ENCODE measurements around the gene DSP. TPM values are rescaled to one million over a fixed set of nuclear protein-coding genes. Genes with fewer than 3 reads are reported as not detected.

Gene DSP
- total and polyA plus RNA-seq, 2 of the 13 experiments (the other 11 are each of a cell fraction or from before 2014, with no cell fraction given) = 89.8 to 117 TPM

DNA sequence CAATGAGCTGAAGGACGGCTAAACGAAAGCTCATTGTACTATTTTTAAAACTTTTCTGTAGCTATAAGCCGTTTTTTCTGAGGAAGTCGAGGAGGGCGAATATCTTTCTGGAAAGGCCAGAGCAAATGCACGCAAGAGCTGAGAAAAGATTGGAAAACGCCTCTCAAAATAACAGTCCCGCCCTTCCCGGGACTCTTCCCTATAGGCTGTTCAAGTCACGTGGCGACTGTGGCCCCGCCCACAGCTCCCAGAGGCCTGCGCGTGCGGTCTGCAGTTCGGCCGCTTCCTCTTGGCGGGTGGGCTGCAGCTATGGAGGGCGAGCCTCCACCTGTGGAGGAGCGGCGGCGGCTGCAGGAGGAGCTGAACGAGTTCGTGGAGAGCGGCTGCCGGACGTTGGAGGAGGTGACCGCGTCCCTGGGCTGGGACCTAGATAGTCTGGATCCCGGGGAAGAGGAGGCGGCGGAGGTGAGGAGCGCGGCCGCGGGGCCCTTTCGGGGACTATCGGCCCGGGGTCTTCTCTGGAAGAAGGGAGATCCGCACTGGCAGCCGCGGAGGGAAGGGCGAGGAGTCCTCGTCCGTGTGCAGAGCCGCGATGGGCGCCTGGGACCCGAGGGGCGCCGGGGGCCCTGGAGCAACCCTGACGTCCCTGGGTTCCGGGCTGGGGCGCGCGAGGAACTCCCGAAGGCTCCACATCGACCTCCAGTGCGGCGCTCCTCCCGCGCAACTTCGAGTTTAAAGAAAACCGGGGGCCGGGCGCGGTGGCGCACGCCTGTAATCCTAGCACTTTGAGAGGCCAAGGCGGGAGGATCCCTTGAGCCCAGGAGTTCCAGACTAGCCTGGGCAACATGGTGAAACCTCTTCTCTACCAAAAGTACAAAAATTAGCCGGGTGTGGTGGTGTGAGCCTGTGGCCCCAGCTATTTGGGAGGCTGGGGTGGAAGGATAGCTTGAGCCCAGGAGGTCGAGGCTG lies 48.8 kb downstream of the DSP start, which contains the start of gene SNRNP48 (continued):
- TF ChIP-seq, protein P1, sequence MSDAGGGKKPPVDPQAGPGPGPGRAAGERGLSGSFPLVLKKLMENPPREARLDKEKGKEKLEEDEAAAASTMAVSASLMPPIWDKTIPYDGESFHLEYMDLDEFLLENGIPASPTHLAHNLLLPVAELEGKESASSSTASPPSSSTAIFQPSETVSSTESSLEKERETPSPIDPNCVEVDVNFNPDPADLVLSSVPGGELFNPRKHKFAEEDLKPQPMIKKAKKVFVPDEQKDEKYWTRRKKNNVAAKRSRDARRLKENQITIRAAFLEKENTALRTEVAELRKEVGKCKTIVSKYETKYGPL (CRISPR knock-in tag; IDR thresholded peaks at IDR 0.05) = no peak; the same call in 1 of the 2 replicates
- TF ChIP-seq SRSF1 (optimal IDR thresholded peaks at IDR 0.05; ENCODE audit: low read depth, low read length) = peak; percentile 80
- no peak for TF ChIP-seq HOXA7 (CRISPR knock-in tag; IDR thresholded peaks at IDR 0.05)
- TF ChIP-seq CC2D1A (CRISPR knock-in tag; IDR thresholded peaks at IDR 0.05) = no peak
- no peak for TF ChIP-seq ZNF879 (CRISPR knock-in tag; IDR thresholded peaks at IDR 0.05)
- TF ChIP-seq ZNF776 (CRISPR knock-in tag; IDR thresholded peaks at IDR 0.05) = peak; percentile 72
- TF ChIP-seq NCOA2 (CRISPR knock-in tag; IDR thresholded peaks at IDR 0.05) = peak; percentile 49
- peak; percentile 58; the same call in 1 of the 2 replicates for TF ChIP-seq ZNF775 (CRISPR knock-in tag; IDR thresholded peaks at IDR 0.05; ENCODE audit: borderline replicate concordance)
- TF ChIP-seq, protein P2, sequence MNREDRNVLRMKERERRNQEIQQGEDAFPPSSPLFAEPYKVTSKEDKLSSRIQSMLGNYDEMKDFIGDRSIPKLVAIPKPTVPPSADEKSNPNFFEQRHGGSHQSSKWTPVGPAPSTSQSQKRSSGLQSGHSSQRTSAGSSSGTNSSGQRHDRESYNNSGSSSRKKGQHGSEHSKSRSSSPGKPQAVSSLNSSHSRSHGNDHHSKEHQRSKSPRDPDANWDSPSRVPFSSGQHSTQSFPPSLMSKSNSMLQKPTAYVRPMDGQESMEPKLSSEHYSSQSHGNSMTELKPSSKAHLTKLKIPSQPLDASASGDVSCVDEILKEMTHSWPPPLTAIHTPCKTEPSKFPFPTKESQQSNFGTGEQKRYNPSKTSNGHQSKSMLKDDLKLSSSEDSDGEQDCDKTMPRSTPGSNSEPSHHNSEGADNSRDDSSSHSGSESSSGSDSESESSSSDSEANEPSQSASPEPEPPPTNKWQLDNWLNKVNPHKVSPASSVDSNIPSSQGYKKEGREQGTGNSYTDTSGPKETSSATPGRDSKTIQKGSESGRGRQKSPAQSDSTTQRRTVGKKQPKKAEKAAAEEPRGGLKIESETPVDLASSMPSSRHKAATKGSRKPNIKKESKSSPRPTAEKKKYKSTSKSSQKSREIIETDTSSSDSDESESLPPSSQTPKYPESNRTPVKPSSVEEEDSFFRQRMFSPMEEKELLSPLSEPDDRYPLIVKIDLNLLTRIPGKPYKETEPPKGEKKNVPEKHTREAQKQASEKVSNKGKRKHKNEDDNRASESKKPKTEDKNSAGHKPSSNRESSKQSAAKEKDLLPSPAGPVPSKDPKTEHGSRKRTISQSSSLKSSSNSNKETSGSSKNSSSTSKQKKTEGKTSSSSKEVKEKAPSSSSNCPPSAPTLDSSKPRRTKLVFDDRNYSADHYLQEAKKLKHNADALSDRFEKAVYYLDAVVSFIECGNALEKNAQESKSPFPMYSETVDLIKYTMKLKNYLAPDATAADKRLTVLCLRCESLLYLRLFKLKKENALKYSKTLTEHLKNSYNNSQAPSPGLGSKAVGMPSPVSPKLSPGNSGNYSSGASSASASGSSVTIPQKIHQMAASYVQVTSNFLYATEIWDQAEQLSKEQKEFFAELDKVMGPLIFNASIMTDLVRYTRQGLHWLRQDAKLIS (CRISPR knock-in tag; IDR thresholded peaks at IDR 0.05) = peak; percentile 61; the same call in 1 of the 2 replicates
- no peak for TF ChIP-seq MAFK (conservative IDR thresholded peaks at IDR 0.05 in 1 of 2, IDR thresholded peaks at IDR 0.05 in 1 of 2; ENCODE audit: low read length in 2 of 2)
- no peak for TF ChIP-seq TBP (CRISPR knock-in tag; IDR thresholded peaks at IDR 0.05)
- peak; percentile 71 for TF ChIP-seq RXRA (CRISPR knock-in tag; IDR thresholded peaks at IDR 0.05)
- TF ChIP-seq, protein P3, sequence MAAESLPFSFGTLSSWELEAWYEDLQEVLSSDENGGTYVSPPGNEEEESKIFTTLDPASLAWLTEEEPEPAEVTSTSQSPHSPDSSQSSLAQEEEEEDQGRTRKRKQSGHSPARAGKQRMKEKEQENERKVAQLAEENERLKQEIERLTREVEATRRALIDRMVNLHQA (CRISPR knock-in tag; IDR thresholded peaks at IDR 0.05) = no peak; the same call in 1 of the 2 replicates
- TF ChIP-seq REL (CRISPR knock-in tag; conservative IDR thresholded peaks at IDR 0.05) = peak; percentile 85; the same call in 1 of the 2 replicates
- TF ChIP-seq, protein P4, sequence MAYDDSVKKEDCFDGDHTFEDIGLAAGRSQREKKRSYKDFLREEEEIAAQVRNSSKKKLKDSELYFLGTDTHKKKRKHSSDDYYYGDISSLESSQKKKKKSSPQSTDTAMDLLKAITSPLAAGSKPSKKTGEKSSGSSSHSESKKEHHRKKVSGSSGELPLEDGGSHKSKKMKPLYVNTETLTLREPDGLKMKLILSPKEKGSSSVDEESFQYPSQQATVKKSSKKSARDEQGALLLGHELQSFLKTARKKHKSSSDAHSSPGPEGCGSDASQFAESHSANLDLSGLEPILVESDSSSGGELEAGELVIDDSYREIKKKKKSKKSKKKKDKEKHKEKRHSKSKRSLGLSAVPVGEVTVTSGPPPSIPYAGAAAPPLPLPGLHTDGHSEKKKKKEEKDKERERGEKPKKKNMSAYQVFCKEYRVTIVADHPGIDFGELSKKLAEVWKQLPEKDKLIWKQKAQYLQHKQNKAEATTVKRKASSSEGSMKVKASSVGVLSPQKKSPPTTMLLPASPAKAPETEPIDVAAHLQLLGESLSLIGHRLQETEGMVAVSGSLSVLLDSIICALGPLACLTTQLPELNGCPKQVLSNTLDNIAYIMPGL (CRISPR knock-in tag; IDR thresholded peaks at IDR 0.05; ENCODE audit: borderline replicate concordance in 1 of 2, low read depth in 1 of 2) = peak; percentile 88 to 92; a peak in 3 of 4 replicates
- TF ChIP-seq AHR (CRISPR knock-in tag; IDR thresholded peaks at IDR 0.05) = peak; percentile 88
- no peak for TF ChIP-seq DNMT3B (CRISPR knock-in tag; conservative IDR thresholded peaks at IDR 0.05)
- TF ChIP-seq ELF3 (CRISPR knock-in tag; IDR thresholded peaks at IDR 0.05) = peak; percentile 84
- peak; percentile 59; the same call in 1 of the 2 replicates for TF ChIP-seq SP5 (CRISPR knock-in tag; IDR thresholded peaks at IDR 0.05; ENCODE audit: borderline replicate concordance, low read depth)
- TF ChIP-seq ZNF253 (CRISPR knock-in tag; IDR thresholded peaks at IDR 0.05; ENCODE audit: borderline replicate concordance) = no peak; the same call in 1 of the 2 replicates
- TF ChIP-seq MZF1 (CRISPR knock-in tag; IDR thresholded peaks at IDR 0.05; ENCODE audit: borderline replicate concordance) = no peak
